ENCODE data around the gene PSMD14. TPM values are rescaled to one million over a fixed set of nuclear protein-coding genes. Genes with fewer than 3 reads are reported as not detected.
A peak's percentile ranks its signal among the peaks of the same experiment; 100 is the strongest.

PSMD14 gene
- total and polyA plus RNA-seq, 7 donors = 27.3 to 50.2 (median 38.5) TPM

- H3K4me1 ChIP-seq = peaks cover 0 to 36% (median 18%) of the 10 kb centered on the region in 4 donors
Measured at GRCh38 chr2:161424394-161424769, 116.2 kb downstream of the PSMD14 start.

GRCh38 chr2:161424891-161425727 is 116.9 kb downstream of the PSMD14 start:
- no peak overlapping the region for H3K4me3 ChIP-seq
- peaks cover 0 to 36% (median 18%) of the 10 kb centered on the region in 4 donors for H3K4me1 ChIP-seq
- intact Hi-C loops (cut with DNase I) = no loop called here
- WGBS, 2 donors = 15 to 17% methylated on average over 4 of the region's 4 CpGs
- no peak for DNase-seq
- TF ChIP-seq POLR2A (IDR thresholded peaks at IDR 0.05) = no peak
- TF ChIP-seq CTCF (IDR thresholded peaks at IDR 0.05) = no peak
- TF ChIP-seq EP300 (IDR thresholded peaks at IDR 0.05) = no peak
- TF ChIP-seq POLR2AphosphoS5 (IDR thresholded peaks at IDR 0.05) = no peak
- H3K27me3 ChIP-seq = peaks cover 60 to 100% (median 90%) of the 10 kb centered on the region in 3 donors
- no peaks in the 10 kb centered on the region for H3K36me3 ChIP-seq
- H3K27ac ChIP-seq = no peak overlapping the region
- no peaks in the 10 kb centered on the region for H3K9me3 ChIP-seq

More at GRCh38 chr2:161424394-161424769, 116.2 kb downstream of the PSMD14 start:
- 7 to 9% methylated on average over 9 of the region's 9 CpGs for WGBS, 2 donors
- peak overlapping the region in 1 of 4 donors; percentile 37 for H3K4me3 ChIP-seq
- no peaks in the 10 kb centered on the region for H3K9me3 ChIP-seq
- H3K36me3 ChIP-seq = no peaks in the 10 kb centered on the region
- H3K27me3 ChIP-seq = peaks cover 60 to 100% (median 95%) of the 10 kb centered on the region in 3 donors
- no peak overlapping the region for H3K27ac ChIP-seq
- DNase-seq = no peak
- intact Hi-C loops (cut with DNase I) = no loop called here
- TF ChIP-seq CTCF (IDR thresholded peaks at IDR 0.05) = no peak
- no peak for TF ChIP-seq EP300 (IDR thresholded peaks at IDR 0.05)
- TF ChIP-seq POLR2A (IDR thresholded peaks at IDR 0.05) = no peak
- no peak for TF ChIP-seq POLR2AphosphoS5 (IDR thresholded peaks at IDR 0.05)

- intact Hi-C loops (cut with DNase I) = no loop called here
- 23 to 31% methylated on average over 17 of the region's 17 CpGs for whole genome bisulfite sequencing, 2 donors
- H3K9me3 ChIP-seq = no peaks in the 10 kb centered on the region
Measured at GRCh38 chr2:161425728-161426454, 117.7 kb downstream of the PSMD14 start.

GRCh38 chr2:161426455-161426921 is 118.3 kb downstream of the PSMD14 start:
- peaks cover 0 to 36% (median 18%) of the 10 kb centered on the region in 4 donors for H3K4me1 ChIP-seq
- TF ChIP-seq POLR2AphosphoS5 (IDR thresholded peaks at IDR 0.05) (no peak), POLR2A (IDR thresholded peaks at IDR 0.05) (no peak), CTCF (IDR thresholded peaks at IDR 0.05) (no peak), EP300 (IDR thresholded peaks at IDR 0.05) (no peak)
- no peaks in the 10 kb centered on the region for H3K9me3 ChIP-seq
- 16 to 23% methylated on average over 13 of the region's 13 CpGs for WGBS, 2 donors
- intact Hi-C loops (cut with DNase I) = no loop called here
- no peak overlapping the region for H3K4me3 ChIP-seq
- DNase-seq = no peak
- H3K36me3 ChIP-seq = no peaks in the 10 kb centered on the region
- H3K27ac ChIP-seq = no peak overlapping the region
- H3K27me3 ChIP-seq = peaks cover 57 to 91% (median 76%) of the 10 kb centered on the region in 3 donors

More at GRCh38 chr2:161425728-161426454, 117.7 kb downstream of the PSMD14 start:
- no peak for DNase-seq
- Histone ChIP-seq H3K27ac (no peak overlapping the region), H3K4me3 (no peak overlapping the region), H3K27me3 (peaks cover 57 to 97% (median 82%) of the 10 kb centered on the region in 3 donors), H3K36me3 (no peaks in the 10 kb centered on the region), H3K4me1 (peaks cover 0 to 36% (median 18%) of the 10 kb centered on the region in 4 donors)
- TF ChIP-seq CTCF (IDR thresholded peaks at IDR 0.05) = no peak
- peak in 1 of 4 donors; percentile 35 for TF ChIP-seq POLR2AphosphoS5 (IDR thresholded peaks at IDR 0.05)
